Neutrophil (primary cell): ENCODE results near the gene EFNB2.

Experiments used
- H3K27ac ChIP-seq: fragments of 200-600 bp; sonication (generic); 2 replicates; pipeline ENCODE4 v1.5.1; 2016; ENCODE audit warnings: mild to moderate bottlenecking, moderate library complexity
- H3K27me3 ChIP-seq: fragments of 200-600 bp; sonication (generic); 2 replicates; pipeline ENCODE4 v1.6.0; 2016; ENCODE audit warnings: mild to moderate bottlenecking
- H3K36me3 ChIP-seq: fragments of 200-600 bp; sonication (generic); 2 replicates; pipeline ENCODE4 v1.5.1; 2017
- H3K4me1 ChIP-seq, 2 experiments: fragments of 200-600 bp in 1 of 2; sonication (generic) in 1 of 2; 1 replicate in 1 of 2; 2 replicates in 1 of 2; pipeline versions ENCODE4 v1.5.1 to v1.6.1; 2013 to 2016; ENCODE audit warnings: low read depth in 1 of 2, low read length in 1 of 2, mild to moderate bottlenecking in 1 of 2, moderate library complexity in 1 of 2; ENCODE audit not compliant: control insufficient read depth in 1 of 2, insufficient read depth in 1 of 2
- H3K4me3 ChIP-seq, 2 experiments: fragments of 200-600 bp in 1 of 2; sonication (generic) in 1 of 2; 1 replicate in 1 of 2; 2 replicates in 1 of 2; pipeline ENCODE4 v1.5.1; 2013 to 2016; ENCODE audit warnings: low read depth in 1 of 2, low read length in 1 of 2, mild to moderate bottlenecking in 1 of 2, moderate library complexity in 1 of 2
- H3K9me3 ChIP-seq: fragments of 200-600 bp; sonication (generic); 2 replicates; pipeline ENCODE4 v1.5.1; 2016
- CTCF ChIP-seq: fragments of 200-600 bp; sonication (generic); IDR thresholded peaks from 2 replicates; pipeline ENCODE4 v1.5.1; 2016; ENCODE audit warnings: antibody characterized with exemption

The EFNB2 gene

GRCh38 chr13:106488686-106489085 is 46.8 kb downstream of the EFNB2 start:
- TF ChIP-seq CTCF = no peak

GRCh38 chr13:106488076-106488475 is 47.4 kb downstream of the EFNB2 start:
- H3K4me1 ChIP-seq = peaks cover 20 to 22% of the 10 kb centered on the region in 2 experiments
- H3K27me3 ChIP-seq = peaks cover 82% of the 10 kb centered on the region
- no peak overlapping the region for H3K27ac ChIP-seq
- H3K9me3 ChIP-seq = no peaks in the 10 kb centered on the region
- TF ChIP-seq CTCF = no peak
- no peak overlapping the region for H3K4me3 ChIP-seq
- no peaks in the 10 kb centered on the region for H3K36me3 ChIP-seq

More at GRCh38 chr13:106488686-106489085, 46.8 kb downstream of the EFNB2 start:
- Histone ChIP-seq H3K4me3 (no peak overlapping the region), H3K36me3 (no peaks in the 10 kb centered on the region), H3K27ac (no peak overlapping the region), H3K4me1 (peaks cover 26 to 28% of the 10 kb centered on the region in 2 experiments), H3K27me3 (peaks cover 82% of the 10 kb centered on the region), H3K9me3 (no peaks in the 10 kb centered on the region)

GRCh38 chr13:106487129-106487528 is 48.3 kb downstream of the EFNB2 start:
- H3K27me3 ChIP-seq = peaks cover 77% of the 10 kb centered on the region
- no peak for TF ChIP-seq CTCF

GRCh38 chr13:106486287-106486686 is 49.2 kb downstream of the EFNB2 start:
- H3K27me3 ChIP-seq = peaks cover 68% of the 10 kb centered on the region
- H3K27ac ChIP-seq = no peak overlapping the region
- no peaks in the 10 kb centered on the region for H3K9me3 ChIP-seq
- no peak for TF ChIP-seq CTCF
- peaks cover 5 to 6% of the 10 kb centered on the region in 2 experiments for H3K4me1 ChIP-seq
- no peaks in the 10 kb centered on the region for H3K36me3 ChIP-seq
- no peak overlapping the region for H3K4me3 ChIP-seq

More at GRCh38 chr13:106487129-106487528, 48.3 kb downstream of the EFNB2 start:
- H3K27ac ChIP-seq = no peak overlapping the region
- no peaks in the 10 kb centered on the region for H3K9me3 ChIP-seq
- peaks cover 13% of the 10 kb centered on the region in 2 experiments for H3K4me1 ChIP-seq
- no peak overlapping the region for H3K4me3 ChIP-seq
- H3K36me3 ChIP-seq = no peaks in the 10 kb centered on the region

GRCh38 chr13:106484537-106485193 is 50.8 kb downstream of the EFNB2 start:
- no peak overlapping the region for H3K27ac ChIP-seq
- H3K9me3 ChIP-seq = no peaks in the 10 kb centered on the region
- no peaks in the 10 kb centered on the region for H3K36me3 ChIP-seq
- TF ChIP-seq CTCF = no peak
- no peaks in the 10 kb centered on the region for H3K4me1 ChIP-seq
- H3K4me3 ChIP-seq = no peak overlapping the region
- peaks cover 52% of the 10 kb centered on the region for H3K27me3 ChIP-seq
